GM12864 (cell line): ENCODE measurements around the gene CFAP300.

Experiments used
- DNase-seq: peaks from one replicate; pipeline ENCODE4 v3.0.0-alpha.2; 2011; ENCODE audit warnings: low read depth
- H3K4me3 ChIP-seq: 2 replicates; pipeline ENCODE4 v1.5.1; 2011; ENCODE audit warnings: mild to moderate bottlenecking, low read depth, low read length, control low read depth
- TF ChIP-seq, protein P1 (sequence below): IDR thresholded peaks from 2 replicates; pipeline ENCODE4 v1.5.1; 2011; ENCODE audit warnings: low read depth, mild to moderate bottlenecking, moderate library complexity, low read length, control low read depth, inconsistent platforms; ENCODE audit errors: missing control alignments

Gene CFAP300

DNA sequence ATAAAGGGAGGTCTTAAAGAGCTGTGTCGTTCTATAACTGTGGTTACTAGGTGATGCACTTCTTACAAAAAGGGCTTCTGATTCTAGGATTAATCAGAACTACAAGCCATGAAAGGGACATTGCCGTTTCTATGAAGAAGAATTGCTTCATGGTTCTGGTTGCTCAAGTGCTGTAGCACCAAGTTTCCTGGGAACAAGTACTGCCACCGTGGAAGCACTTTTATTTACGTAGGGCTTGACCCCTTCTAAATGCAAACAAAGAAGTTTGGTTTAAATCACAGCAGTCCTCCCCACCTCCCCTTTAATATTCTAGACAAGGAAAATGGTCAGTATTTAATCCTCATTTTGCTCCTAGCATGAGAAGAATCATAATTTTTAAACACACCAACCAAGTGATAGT, 72.8 kb downstream of the CFAP300 start:
- TF ChIP-seq, protein P1, sequence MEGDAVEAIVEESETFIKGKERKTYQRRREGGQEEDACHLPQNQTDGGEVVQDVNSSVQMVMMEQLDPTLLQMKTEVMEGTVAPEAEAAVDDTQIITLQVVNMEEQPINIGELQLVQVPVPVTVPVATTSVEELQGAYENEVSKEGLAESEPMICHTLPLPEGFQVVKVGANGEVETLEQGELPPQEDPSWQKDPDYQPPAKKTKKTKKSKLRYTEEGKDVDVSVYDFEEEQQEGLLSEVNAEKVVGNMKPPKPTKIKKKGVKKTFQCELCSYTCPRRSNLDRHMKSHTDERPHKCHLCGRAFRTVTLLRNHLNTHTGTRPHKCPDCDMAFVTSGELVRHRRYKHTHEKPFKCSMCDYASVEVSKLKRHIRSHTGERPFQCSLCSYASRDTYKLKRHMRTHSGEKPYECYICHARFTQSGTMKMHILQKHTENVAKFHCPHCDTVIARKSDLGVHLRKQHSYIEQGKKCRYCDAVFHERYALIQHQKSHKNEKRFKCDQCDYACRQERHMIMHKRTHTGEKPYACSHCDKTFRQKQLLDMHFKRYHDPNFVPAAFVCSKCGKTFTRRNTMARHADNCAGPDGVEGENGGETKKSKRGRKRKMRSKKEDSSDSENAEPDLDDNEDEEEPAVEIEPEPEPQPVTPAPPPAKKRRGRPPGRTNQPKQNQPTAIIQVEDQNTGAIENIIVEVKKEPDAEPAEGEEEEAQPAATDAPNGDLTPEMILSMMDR = no peak
- DNase-seq = no peak
- H3K4me3 ChIP-seq = no peak overlapping the region

DNA sequence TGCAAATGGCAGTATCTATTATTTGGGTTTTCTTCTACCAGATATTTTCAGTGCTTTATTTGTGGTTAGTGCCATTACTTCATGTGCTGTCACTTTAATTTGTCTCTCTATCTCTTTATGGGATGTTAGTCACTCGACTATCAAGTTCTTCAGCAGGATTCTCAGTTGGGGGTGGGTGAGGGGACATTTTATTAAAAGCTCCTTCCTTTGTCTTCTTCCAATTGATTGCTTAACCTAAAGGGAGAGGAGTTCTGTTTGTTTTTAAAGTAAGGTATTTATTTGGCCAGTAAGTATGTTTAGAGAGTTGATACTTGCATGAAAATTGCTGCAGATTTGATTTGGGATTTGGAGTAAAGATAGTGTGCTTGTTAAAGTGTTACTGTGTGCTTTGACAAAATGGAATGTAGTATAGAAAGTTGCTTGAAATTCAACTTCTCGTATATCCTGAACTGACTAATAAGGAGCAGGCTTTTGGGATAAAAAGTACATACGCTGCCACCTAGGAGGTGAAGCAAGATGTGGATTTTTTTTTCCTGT, 73.3 kb downstream of the CFAP300 start:
- TF ChIP-seq, protein P1 = no peak
- H3K4me3 ChIP-seq = no peak overlapping the region
- no peak for DNase-seq

DNA sequence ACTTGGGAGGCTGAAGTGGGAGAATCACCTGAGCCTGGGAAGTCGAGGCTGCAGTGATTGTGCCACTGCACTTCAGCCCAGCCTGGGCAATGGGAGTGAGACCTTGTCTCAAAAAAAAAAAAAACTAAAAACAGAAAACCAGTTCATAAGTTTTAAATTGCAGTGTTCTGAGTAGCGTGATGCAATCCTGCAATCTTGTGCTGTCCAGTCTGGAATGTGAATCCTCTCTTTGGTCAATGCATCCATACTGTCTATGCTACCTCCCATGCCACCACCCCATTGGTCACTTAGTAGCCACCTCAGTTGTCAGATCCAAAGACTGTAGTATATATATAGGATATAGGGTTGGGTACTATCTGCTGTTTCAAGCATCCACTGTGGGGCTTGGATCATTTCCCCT, 74.1 kb downstream of the CFAP300 start:
- TF ChIP-seq, protein P1 = no peak
- no peak for DNase-seq
- no peak overlapping the region for H3K4me3 ChIP-seq
